Islet precursor cell (in vitro differentiated cells): ENCODE measurements around the gene KIF4A.
"Not testable (repeated sequence)": the region's sequence is repeated elsewhere in the genome, so short reads cannot be mapped to it uniquely, and the experiment has no call there.

Experiments
- DNase-seq: peaks from one replicate; pipeline ENCODE4 v3.0.0-alpha.2; 2018

KIF4A gene

DNA sequence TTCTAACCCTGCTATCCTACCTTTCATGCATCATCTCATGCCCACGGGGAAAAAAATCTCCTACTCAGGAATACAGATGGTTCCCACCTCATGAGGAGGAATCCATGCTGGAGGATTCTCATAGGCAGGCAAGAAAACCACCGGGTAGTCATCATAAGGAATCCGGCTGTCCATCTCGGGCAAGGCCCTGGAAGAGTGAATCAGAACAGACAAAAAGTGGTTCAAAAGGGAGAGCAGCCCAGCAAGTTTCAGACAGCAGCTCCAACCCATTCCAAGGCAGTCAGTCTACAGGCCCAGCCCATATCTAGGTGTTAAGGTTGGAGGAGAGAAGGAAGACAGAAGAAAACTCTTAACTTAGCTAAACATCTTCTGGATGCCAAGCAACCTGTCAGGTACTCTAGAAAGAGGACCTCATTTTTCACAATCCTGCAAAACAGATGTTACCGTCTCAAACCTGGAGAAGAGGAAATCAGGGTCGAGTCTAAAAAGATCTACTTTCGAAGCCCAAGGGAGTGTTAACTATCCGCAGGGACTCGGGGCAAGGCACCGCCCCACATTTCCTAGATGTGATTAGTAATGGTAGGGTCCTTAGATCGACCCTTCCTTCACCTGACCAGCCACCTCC lies 624 bp upstream of the KIF4A start:
- DNase-seq: no peak

GRCh38 chrX:70292788-70293187 lies 2.9 kb downstream of the KIF4A start:
- no peak for DNase-seq

DNA sequence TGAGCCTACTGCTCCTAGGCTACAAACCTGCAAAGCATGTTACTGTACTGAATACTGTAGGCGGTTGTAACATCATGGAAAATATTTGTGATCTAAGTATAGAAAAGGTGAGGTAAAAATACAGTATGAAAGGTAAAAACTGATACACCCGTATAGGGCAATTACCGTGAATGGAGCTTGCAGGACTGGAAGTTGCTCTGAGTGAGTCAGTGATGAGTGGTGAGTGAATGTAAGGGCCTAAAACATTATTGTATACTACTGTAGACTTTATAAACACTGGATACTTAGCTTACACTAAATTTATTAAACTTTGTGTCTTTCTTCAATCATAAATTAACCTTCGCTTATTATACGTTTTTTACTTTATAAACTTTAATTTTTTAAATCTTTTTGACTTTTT lies 3.7 kb downstream of the KIF4A start:
- no peak for DNase-seq

- DNase-seq: no peak
Observed at GRCh38 chrX:70301716-70302115, 11.8 kb downstream of the KIF4A start.

DNA sequence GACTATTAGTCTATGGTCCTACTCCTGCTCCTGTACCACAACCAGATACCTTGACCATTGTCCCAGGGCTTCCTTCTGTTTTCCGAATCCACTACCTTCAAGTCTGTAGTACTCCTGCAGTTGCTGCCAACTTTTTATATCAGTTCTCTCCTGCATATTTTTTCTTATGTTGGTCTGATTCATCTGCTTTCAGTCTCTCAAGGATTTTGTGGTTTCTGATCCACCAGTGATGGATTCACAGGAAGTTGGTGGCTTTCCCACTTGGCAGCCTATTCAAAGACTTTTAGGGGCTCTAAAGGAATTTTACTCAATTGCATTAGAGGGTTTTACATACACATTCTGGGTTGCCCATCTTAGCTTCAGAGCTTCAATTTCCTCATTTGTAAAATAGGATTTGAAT lies 23.6 kb downstream of the KIF4A start:
- DNase-seq: no peak

GRCh38 chrX:70322784-70323183 lies 32.9 kb downstream of the KIF4A start:
- no peak for DNase-seq

DNA sequence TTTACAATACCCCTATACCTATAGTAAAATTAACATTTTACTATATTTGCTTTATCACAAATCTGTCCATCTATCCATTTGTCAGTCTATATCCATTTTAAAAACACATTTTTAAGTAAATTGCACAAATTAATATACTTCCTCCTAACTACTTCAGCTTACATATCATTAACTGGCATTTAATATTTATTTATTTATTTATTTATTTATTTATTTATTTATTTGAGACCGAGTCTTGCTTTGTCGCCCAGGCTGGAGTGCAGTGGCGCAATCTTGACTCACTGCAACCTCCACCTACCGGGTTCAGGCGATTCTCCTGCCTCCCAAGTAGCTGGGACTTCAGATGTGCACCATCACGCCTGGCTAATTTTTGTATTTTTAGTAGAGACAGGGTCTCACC lies 33.7 kb downstream of the KIF4A start:
- DNase-seq: not testable (repeated sequence)

DNA sequence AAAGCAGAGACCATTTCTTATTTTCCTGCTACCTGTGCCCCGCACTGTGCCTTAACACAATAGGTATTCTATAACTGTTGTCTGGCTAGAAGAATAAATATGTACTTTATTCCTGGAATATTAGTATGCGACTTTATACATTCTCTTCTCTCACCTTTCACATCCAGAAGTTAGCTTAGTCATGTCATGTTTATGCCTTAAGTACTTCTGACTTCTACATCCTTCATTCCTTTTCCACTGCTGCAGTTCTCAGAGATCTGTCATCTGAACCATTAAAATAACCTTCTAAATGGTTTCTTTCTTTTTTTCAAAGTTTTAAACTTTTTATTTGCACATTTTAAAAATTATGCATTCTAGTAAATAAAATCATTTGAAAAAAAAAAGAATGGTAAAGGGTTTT lies 34.4 kb downstream of the KIF4A start:
- DNase-seq: no peak

DNA sequence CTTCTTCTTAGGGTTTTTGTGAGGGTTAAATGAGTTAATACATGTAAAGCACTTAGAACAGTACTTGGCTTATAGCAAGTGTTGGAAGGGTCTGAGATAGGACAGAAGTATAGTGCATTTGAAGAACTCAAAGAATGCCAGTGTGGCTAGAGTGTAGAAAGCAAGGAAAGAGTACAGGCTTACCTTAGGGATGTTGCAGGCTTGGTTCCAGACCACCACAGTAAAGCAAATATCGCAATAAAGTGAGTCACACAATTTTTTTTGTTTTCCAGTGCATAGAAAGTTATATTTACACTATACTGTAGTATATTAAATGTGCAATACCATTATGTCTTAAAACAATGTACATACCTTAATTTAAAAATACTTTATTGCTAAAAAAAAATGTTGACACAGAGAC lies 41.3 kb downstream of the KIF4A start:
- no peak for DNase-seq

DNA sequence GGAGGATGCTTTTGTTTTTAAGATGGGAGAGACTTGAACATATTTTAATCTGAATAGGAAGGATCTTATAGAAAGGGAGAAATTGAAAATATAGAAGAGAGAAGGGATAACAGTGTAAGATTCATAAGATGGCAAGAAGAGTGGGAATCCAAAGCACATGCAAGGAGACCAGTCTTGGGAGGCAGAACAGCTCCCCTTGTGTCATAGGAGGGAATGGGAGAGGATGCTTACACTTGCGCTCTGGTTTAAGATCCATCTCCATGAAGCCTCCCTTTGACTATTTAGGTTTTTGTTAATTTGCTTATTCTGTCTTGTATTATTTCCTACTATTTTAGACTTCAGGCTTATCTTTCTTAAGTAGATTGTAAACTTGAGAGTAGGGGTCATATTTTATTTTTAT lies 42.7 kb downstream of the KIF4A start:
- DNase-seq: no peak

DNA sequence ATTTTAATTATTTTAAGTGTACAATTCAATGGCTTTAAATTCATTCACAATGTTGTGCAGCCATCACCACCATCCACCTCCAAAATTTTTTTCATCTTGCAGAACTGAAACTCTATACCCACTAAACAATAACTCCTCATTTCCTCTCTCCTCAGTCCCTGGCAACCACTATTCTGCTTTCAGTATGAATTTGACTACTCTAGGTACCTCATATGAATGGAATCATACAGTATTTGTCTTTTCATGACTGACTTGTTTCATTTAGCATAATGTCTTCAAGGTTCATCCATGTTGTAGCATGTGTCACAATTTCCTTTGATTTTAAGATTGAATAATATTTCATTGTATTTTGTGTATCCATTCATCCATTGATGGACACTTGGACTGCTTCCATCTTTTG lies 46.9 kb downstream of the KIF4A start:
- DNase-seq: no peak

DNA sequence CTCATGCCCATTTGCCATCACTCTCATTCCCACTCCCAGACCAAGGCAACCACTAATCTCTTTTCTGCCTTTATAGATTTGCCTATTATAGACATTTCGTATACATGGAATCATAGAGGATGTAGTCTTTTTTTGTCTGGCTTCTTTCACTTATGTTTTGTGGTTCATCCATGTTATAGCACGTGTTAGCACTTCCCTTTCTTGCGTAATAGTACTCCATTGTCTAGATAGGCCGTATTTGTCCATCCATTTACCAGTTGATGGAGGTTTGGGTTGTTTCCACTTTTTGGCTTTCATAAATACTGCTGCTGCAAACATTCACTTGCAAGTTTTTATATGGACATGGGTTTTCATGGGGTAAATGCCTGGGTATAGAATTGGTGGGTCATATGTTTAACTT lies 48.4 kb downstream of the KIF4A start:
- DNase-seq: no peak

GRCh38 chrX:70343435-70343834 lies 53.5 kb downstream of the KIF4A start:
- no peak for DNase-seq

DNA sequence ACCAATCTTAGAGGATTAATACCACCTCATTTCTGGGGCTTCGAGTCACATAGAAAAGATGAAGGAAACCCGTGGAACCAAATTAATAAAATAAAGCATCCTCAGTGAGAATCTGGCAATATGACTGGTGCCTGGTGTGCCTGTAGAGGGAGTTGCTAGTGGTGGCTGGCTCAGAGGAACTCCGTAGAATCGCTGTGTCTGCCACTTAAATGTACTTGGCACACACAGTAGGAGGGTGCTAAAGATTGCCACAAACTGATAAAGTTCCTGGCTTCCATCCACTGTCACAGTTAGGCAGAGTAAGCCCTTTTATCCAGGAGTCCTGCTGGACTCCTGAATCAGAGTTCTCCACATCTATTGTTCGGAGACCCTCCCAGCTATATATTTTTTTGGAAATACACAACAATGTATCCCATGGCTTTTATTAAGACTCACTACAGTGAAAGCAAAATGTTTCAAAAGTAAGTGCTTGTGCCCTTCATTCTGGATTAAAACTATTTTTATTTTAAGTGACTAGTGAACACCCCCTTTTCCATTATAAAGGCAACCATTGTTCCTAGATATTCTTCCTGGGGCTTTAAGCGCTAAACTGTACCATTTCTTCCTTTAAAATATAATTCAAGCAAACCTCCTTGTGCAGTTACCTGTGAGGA lies 56.6 kb downstream of the KIF4A start:
- DNase-seq: no peak

DNA sequence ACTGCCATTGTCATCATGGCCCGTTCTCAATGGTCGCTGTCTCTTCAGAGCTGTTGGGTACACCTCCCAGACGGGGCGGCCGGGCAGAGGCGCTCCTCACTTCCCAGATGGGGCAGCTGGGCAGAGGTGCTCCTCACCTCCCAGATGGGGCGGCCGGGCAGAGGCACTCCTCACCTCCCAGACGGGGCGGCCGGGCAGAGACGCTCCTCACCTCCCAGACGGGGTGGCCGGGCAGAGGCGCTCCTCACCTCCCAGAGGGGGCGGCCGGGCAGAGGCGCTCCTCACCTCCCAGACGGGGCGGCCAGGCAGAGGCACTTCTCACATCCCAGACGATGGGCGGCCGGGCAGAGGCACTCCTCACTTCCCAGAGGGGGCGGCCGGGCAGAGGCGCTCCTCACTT lies 58.9 kb downstream of the KIF4A start:
- not testable (repeated sequence) for DNase-seq

DNA sequence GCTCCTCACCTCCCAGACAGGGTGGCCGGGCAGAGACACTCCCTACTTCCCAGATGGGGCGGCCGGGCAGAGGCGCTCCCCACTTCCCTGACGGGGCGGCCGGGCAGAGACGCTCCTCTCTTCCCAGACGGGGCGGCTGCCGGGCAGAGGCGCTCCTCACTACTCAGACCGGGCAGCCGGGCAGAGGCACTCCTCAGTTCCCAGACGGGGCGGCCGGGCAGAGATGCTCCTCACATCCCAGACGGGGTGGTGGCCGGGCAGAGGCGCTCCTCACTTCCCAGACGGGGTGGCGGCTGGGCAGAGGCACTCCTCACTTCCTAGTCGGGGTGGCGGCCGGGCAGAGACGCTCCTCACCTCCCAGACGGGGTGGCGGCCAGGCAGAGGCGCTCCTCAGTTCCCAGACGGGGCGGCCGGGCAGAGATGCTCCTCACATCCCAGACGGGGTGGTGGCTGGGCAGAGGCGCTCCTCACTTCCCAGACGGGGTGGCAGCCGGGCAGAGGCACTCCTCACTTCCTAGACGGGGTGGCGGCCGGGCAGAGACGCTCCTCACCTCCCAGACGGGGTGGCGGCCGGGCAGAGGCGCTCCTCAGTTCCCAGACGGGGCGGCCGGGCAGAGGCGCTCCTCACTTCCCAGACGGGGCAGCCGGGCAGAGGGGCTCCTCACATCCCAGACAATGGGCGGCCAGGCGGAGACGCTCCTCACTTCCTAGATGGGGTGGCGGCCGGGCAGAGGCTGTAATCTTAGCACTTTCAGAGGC lies 59.6 kb downstream of the KIF4A start:
- DNase-seq: not testable (repeated sequence)

- DNase-seq: no peak
Observed at GRCh38 chrX:70352496-70352895, 62.6 kb downstream of the KIF4A start.

DNA sequence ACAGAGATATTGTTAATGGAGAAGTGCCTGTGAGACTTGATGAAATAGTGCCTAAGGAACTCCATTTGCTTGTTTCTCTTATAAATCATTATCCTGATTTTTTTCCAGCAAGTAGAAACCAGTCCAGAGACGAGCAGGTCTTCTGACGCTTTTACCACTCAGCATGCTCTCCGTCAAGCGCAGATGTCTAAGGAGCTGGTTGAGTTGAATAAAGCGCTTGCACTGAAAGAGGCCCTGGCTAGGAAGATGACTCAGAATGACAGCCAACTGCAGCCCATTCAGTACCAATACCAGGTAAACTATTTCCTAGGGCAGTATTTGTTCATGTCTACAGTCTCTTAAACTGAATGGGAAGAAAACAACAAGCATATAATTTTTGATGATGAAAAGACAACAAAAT lies 63.6 kb downstream of the KIF4A start:
- DNase-seq: no peak

DNA sequence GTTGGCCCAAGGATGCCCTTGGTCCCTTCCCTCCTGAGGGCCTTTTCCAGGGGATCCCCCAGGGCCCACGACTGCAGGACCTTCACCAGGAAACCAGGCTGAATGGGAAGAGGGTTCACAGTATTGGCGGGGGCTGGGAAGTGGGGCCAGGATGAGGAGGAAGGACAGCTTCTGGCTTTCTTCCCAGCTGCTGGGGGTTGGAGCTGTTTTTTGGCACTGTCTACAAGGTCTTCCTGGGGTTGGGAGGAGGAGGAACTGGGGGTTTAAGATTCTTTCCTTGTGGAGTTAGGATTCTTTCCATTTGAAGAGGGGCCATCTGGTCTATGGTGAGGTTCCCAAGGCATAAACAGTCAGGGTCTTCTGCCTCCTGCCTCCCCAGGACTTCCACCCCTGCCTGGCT lies 64.8 kb downstream of the KIF4A start:
- no peak for DNase-seq

DNA sequence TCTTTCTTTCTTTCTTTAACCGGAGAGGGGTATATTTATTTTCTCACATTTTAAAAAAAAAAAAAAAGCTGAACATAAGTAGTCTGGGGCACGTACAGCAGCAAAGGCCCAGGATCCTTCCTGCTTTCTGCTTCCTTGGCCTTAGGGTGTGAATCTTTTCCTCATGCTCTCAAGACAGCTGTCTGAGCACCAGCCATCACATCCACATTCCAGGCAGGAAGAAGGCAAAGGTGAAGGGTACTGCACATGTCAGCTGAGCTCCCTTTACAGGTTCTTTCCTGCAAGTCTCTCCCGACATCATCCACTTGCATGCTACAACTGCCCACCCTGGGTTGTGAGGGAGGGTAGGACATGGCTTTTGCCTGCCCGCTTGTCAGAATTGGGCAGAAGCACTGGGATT lies 69.6 kb downstream of the KIF4A start:
- no peak for DNase-seq

DNA sequence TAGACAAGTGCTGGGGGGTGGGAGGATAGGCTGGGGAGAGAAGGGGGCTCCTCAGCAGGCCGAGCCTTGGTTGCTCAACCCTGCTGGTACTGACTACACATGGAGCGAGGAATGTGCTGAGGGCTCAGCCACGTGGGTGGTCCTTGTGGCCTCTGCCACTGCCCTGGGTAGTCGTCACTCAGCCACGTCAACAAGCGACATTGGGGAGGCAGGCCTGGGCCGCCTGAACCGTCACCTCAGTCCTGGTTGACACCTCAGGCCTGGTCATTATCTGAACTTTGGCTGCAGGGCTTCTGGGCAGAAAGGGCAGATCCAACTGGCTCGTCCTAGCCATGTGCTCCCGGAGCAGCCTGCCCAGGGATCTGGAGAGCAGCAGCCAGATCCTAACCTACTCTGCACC lies 70.5 kb downstream of the KIF4A start:
- no peak for DNase-seq

DNA sequence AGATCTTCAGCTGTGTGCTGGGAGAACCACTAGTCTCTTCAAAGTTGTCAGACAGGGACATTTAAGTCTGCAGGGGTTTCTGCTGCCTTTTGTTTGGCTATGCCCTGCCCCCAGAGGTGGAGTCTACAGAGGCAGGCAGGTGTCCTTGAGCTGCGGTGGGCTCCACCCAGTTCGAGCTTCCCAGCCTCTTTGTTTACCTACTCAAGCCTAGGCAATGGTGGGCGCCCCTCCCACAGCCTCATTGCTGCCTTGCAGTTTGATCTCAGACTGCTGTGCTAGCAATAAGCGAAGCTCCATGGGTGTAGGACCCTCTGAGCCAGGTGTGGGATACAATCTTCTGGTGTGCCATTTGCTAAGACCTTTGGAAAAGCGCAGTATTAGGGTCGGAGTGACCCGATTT lies 78.8 kb downstream of the KIF4A start:
- not testable (repeated sequence) for DNase-seq

GRCh38 chrX:70386235-70386634 lies 96.3 kb downstream of the KIF4A start:
- no peak for DNase-seq

GRCh38 chrX:70398899-70399298 lies 109.0 kb downstream of the KIF4A start:
- no peak for DNase-seq
